Heart left ventricle (tissue), 13 donors: ENCODE data around the gene SYNC.

ENCODE experiments used
- POLR2A ChIP-seq, 2 donors: fragments of 450-650 bp; IDR thresholded peaks; one replicate each; pipeline ENCODE4 v1.6.1; 2017; ENCODE audit warnings: antibody characterized with exemption in 2 of 2, mild to moderate bottlenecking in 2 of 2, moderate library complexity in 2 of 2
- TF ChIP-seq, protein P1 (sequence below), 12 donors: fragments of 200-600 bp; sonication (generic) in 4 of 12; IDR thresholded peaks; one replicate each; pipeline versions ENCODE4 v1.5.0 to v1.8.0; 2018 to 2022; ENCODE audit warnings: antibody characterized with exemption in 12 of 12, mild to moderate bottlenecking in 5 of 12
- donor health status: ischemic (EF 13 %, LVEDD 7.1; RV severe dilation, severe dysfunction).
- donor health status: DM: no; HTN: yes; CAD: no.
- donor health status: DM: no; HTN: no; CAD: no.
- donor health status: ischemic (EF 25% LVEDD 6.9; RV normal size, moderate dysfunction).
- donor health status: ischemic (EF 25% LVEDD 5.7; RV mildly dilated, moderate dysfunction).
- donor health status: ischemic (EF 35%, LVEDD 5.7; RV mildly dilated, moderate dysfunction).
- donor health status: nonischemic (EF 11% LVEDD 7.7; RV severe dilation, severe dysfunction).
- donor health status: DM: yes; HTN: yes; CAD: no.
- donor health status: PGD.
- donor health status: ischemic (EF 29% LVEDD 5.4; RV normal size, mild dysfunction).
- donor health status: nonischemic (EF 23%, LVEDD 6.1; RV moderate dilation, normal function).

GRCh38 chr1:32724678-32725614 is 22.4 kb upstream of the SYNC start:
- TF ChIP-seq, protein P1, sequence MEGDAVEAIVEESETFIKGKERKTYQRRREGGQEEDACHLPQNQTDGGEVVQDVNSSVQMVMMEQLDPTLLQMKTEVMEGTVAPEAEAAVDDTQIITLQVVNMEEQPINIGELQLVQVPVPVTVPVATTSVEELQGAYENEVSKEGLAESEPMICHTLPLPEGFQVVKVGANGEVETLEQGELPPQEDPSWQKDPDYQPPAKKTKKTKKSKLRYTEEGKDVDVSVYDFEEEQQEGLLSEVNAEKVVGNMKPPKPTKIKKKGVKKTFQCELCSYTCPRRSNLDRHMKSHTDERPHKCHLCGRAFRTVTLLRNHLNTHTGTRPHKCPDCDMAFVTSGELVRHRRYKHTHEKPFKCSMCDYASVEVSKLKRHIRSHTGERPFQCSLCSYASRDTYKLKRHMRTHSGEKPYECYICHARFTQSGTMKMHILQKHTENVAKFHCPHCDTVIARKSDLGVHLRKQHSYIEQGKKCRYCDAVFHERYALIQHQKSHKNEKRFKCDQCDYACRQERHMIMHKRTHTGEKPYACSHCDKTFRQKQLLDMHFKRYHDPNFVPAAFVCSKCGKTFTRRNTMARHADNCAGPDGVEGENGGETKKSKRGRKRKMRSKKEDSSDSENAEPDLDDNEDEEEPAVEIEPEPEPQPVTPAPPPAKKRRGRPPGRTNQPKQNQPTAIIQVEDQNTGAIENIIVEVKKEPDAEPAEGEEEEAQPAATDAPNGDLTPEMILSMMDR (IDR thresholded peaks at IDR 0.05), result no peak
- no peak for TF ChIP-seq POLR2A (IDR thresholded peaks at IDR 0.05)
